HG03432 (cell line): ENCODE measurements around the gene DAND5.

Source experiments
- ATAC-seq: cut with Tn5 transposase; IDR thresholded peaks from one replicate; pipeline ENCODE4 v1.9.1; 2021; ENCODE audit warnings: mild to moderate bottlenecking, moderate library complexity; ENCODE audit not compliant: unreplicated experiment

The DAND5 gene

DNA sequence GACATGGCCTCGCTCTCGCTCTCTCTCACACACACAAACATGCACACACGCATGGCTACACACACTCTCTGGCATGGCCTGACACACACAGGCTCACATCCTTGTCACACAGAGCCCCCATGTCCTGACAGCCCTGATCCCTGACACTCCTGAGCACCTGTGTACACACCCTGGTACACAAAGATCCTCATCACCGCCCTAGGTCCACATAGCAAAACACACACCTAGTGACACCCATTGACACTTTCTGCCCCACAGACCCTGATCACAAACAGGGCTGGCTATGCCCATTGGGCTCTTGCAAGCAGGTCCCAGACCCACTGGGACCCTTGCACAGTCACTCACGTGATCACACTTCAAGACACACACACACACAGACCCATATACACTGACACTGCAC, 21.9 kb downstream of the DAND5 start:
- ATAC-seq = no peak

GRCh38 chr19:12992729-12993128, 23.4 kb downstream of the DAND5 start:
- no peak for ATAC-seq

GRCh38 chr19:12993562-12993961, 24.2 kb downstream of the DAND5 start:
- no peak for ATAC-seq

- ATAC-seq = no peak
Observed at GRCh38 chr19:12994701-12995595, 25.6 kb downstream of the DAND5 start, which contains the start of gene NFIX. NFIX (plus strand) TSS chr19:12995475; CDS start chr19:12995838, 363 bp downstream.

DNA sequence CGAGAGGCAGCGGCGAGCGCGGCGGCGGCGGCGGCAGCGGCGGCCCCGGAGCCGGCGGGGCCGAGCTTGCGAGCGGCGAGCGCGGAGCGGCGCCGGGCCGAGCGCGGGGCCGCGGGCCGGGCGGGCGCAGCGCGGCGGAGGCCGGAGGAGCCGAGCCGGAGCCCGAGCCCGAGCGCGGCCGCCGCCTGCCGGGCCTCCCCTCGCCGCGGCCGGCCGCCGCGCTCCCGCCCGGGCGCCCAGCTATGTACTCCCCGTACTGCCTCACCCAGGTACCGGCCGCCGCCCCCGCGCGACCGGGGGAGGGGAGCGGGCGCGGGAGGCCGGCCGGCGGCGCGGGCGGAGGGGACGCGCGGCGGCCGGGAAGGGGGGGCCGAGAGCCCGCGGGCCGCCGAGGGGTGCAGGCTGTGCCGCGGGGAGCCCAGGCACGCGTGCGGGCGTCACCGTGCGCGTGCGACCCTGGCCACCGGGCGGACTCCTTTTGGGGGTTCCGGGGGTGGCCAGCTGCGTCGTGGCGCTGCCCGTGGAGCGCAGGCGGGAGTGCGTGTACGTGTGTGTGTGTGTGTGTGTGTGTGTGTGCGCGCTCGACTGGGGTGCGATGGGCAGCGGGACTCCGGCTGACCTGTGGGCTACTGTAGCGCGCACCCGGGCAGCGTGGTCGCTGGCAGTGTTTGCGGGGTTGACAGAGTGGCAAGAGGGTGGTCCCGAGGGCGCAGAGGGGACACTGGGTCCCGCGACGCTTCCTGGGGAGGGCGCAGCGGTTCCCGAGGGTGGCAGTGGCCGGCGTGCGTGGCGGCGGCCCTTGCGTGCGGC, 26.4 kb downstream of the DAND5 start:
- no peak for ATAC-seq

DNA sequence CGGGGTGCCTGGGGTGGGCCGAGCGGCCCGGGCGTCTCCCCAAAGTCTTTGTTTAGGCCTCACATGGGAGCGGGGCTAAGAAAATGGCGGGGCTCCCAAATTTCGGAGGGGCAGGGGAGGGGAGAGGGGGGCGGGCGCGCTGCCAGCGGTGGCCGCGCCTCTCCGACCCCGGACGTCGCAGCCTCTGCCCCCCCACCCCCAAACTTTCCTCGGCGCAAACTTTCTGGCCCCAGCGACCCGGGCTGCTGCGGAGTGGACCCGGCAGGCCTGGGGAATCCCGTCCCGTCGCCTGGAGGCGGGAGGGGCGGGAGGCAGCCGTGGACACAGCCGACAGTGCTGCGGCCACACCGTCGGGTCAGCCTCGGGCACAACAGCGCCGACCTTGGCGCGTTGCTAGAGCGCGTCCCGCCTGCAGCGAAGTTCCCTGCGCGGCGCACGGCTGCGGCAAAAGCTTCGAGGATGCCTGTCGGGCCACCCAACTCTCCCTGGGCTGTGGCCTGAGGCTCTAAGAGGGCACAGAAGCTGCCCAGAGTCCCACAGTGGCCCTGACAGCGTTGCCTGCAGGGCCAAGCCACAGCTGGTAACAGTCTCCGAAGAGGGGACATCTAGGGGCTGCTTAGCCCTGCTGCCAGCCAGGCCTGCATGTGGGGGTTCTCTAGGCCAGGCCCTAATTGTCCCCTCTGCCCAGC, 27.2 kb downstream of the DAND5 start:
- no peak for ATAC-seq

DNA sequence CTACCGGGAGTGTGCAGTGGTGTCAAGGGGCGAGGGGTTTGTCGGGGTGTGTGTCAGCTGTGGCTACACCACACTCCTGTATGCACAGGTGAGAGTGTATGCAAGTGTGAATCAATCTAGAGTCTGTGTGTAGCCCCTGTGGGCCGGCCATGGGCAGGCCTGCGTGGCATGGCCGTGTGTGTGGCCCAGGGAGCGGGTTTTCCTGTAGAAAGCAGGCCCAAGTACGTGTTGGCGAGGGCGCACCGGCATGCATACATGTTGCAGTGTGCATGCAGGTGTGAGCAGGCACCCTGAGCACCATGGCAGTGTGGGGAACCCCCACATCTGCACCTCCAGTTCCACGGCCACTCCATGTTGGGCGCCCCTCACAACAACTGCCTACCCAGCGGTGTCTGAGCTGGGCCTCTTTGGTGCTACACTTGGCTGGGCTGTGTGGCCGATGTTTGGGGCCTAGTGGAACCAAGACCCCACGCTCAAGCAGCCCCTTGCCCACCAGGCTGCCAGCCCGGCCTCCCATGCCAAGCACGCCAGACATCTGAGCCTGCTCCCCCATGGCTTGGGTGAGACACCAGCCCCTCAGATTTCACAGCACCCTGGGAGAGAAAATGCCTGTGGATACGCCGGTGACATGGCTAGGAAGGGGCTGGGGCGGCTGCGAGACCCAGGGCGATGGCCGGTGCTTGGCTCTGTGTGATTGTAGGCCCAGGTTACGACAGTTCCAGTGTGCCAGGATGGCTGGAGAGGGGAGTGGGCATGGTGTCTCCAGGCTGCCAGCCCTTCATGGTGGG, 28.0 kb downstream of the DAND5 start:
- no peak for ATAC-seq

GRCh38 chr19:12997967-12998940, 28.9 kb downstream of the DAND5 start:
- no peak for ATAC-seq

DNA sequence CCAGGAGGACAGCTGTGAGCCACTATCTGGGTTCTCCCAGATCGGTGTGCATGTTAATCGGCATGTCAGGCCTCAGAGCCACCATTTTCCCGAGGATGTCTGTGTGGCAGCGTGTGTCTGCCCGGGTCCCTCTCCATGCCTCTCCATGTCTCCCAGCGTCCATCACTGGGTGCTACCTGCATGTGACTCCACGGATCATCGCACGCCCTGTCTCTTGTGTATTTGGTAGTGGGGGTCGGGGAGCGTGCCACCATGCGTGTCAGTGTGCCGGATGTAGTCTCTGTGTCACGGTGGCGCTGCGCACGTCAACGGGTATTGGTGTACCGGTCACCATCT, 31.8 kb downstream of the DAND5 start:
- ATAC-seq = no peak

GRCh38 chr19:13001502-13002165, 32.3 kb downstream of the DAND5 start:
- ATAC-seq = no peak

DNA sequence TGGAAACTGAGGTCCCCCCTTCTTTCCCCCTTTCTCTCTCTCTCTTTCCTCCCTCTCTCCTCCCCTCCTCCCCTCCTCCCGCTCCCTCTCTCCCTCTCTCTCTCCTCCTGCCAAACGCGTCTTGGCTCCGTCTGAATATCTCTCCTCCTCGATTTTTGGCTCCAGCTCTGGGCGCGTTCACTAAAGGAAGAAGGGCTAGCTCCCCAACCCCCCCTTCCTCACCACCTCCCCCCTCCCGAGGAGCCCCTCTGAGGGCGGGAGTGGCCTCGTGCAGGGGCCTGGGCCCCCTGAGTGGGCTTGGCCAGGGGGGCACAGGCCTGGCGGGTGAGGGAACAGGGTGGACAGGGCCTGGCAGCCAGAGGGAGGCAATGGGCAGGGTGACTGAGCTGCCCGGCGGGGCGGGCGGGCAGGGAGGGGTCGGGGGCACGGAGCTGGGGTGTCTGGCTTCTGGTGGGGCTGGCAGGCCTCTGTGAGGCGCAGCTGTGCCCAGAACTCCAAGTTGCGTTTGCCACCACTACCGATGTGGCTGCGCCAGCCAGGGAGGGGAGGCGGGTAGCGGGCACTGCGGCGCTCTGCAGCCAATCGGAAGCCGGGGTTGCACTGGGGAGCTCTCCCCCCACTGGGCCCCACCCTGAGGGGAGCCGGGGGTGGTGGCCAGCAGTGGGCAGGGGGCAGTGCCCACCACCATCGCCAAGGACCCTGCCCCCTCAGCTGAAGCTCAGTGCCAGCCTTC, 33.0 kb downstream of the DAND5 start:
- no peak for ATAC-seq

- ATAC-seq = no peak
Observed at GRCh38 chr19:13003081-13003480, 33.7 kb downstream of the DAND5 start.

DNA sequence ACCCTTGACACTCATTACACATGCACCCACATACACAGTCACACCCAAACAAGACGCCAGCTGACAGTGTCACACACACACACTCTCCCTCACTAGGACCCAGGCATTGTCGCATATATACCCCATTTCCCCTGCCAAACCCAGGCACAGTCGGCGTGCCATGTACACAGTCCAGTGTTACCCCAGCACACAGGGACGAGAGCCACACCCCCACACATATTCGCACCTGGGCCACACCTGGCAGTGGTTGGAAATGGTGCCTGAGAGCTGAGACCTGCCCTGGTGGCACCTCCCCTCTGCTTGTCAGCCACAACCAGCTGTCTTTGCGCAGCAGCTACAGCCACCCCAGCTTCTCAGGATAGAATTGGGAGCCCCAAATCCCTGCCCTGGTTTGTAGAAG, 34.9 kb downstream of the DAND5 start:
- ATAC-seq = no peak

DNA sequence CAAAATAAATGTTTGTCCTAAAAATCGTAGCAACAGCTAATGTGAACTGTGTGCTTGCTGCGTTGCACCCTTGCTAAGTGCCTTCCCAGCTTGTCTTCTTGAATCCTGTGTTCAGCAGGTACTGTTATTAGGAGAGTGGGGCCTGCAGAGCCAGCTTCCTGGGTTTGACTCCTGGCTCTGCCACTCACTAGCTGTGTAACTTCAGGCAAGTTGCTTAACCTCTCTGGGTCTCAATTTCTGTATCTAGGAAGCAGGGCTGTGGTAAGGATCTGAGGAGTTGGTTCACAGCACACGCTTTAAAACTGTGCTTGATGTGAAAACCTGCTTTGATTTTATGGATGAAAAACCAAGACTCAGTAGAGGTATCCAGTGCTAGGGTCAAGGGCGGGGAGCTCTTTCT, 35.9 kb downstream of the DAND5 start:
- ATAC-seq = no peak

GRCh38 chr19:13005861-13006370, 36.5 kb downstream of the DAND5 start:
- no peak for ATAC-seq

DNA sequence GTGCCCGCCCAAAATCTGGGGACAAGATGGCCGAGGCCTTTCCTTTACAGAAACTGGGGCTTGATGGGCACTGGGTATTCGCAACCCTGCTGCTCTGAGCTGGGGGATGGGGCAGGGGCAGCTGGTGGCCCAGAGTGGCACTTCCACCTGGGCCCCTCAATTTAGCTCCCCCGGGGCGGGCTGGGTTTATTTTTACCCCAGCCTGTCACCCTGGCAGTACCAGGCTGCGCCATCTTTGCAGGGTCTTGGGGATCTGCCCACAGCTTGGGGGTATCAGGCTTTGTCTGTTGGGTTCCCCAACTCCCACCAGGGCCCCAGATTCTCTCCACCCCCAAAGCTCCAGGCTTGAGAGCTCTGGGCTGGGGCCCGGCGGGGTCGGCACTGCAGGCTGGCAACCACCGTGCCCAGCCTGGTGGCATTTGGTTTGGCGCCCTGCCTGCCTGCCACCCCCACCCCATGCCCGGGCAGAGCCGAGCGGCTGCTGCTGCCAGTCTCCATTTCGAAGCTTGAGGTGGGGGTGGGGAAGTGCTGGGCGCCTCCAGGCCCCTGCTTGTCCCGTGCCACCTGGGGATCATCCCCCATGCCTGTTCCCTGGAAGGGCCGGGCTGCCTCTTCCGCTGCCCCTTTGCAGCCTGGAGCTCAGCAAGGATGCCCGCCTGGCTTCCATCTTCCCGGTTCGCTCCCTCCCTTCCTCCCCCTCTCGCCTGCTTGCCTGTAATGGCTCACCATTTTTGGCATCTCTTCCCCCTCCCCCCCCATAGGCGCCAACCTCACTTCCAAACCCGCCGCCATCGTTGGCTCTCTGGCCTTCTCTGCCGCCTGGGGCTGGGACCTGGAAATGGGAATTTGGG, 37.3 kb downstream of the DAND5 start:
- no peak for ATAC-seq
